ENCODE results near the gene SLC49A3. TPM values are rescaled to one million over a fixed set of nuclear protein-coding genes. Genes with fewer than 3 reads are reported as not detected.

Gene SLC49A3
- total RNA-seq, 1 donor from 2014 or later = 0.67 TPM

GRCh38 chr4:714087-714486, 25.1 kb upstream of the SLC49A3 start:
- Mint-ChIP-seq H3K27ac (ENCODE audit: unreplicated experiment) (no peak overlapping the region), H3K9me3 (ENCODE audit: unreplicated experiment) (no peaks in the 10 kb centered on the region), H3K36me3 (ENCODE audit: unreplicated experiment) (peaks cover 17% of the 10 kb centered on the region), H3K4me1 (ENCODE audit: unreplicated experiment) (peaks cover 32% of the 10 kb centered on the region), H3K4me3 (ENCODE audit: unreplicated experiment) (no peak overlapping the region), H3K27me3 (ENCODE audit: unreplicated experiment) (no peaks in the 10 kb centered on the region)
- no peak for DNase-seq (ENCODE audit: extremely low spot score, unreplicated experiment)
- TF ChIP-seq, protein P1, sequence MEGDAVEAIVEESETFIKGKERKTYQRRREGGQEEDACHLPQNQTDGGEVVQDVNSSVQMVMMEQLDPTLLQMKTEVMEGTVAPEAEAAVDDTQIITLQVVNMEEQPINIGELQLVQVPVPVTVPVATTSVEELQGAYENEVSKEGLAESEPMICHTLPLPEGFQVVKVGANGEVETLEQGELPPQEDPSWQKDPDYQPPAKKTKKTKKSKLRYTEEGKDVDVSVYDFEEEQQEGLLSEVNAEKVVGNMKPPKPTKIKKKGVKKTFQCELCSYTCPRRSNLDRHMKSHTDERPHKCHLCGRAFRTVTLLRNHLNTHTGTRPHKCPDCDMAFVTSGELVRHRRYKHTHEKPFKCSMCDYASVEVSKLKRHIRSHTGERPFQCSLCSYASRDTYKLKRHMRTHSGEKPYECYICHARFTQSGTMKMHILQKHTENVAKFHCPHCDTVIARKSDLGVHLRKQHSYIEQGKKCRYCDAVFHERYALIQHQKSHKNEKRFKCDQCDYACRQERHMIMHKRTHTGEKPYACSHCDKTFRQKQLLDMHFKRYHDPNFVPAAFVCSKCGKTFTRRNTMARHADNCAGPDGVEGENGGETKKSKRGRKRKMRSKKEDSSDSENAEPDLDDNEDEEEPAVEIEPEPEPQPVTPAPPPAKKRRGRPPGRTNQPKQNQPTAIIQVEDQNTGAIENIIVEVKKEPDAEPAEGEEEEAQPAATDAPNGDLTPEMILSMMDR (IDR thresholded peaks at IDR 0.05) = no peak

DNA sequence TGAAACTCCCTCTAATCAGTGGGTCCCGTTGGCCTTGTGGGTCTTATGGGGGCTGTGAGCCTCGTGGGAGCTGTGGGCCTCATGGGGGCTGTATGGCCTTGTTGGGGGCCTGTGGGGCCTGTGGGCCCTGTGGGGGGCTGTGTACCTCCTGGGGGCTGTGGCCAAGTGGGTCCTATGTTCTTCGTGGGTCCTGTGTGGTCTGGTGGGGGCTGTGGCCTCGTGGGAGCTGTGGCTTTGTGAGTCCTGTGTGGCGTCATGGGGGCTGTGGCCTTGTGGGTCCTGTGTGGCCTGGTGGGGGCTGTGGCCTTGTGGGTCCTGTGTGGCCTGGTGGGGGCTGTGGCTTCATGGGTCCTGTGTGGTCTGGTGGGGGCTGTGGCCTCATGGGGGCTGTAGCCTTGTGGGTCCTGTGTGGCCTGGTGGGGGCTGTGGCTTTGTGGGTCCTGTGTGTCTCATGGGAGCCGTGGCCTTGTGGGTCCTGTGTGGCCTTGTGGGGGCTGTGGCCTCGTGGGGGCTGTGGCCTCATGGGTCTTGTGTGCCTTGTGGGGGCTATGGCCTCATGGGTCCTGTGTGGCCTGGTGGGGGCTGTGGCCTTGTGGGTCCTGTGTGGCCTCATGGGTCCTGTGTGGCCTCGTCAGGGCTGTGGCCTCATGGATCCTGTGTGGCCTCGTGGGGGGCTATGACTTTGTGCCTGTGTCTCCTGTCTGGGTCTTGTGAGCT, 24.1 kb upstream of the SLC49A3 start:
- peaks cover 30% of the 10 kb centered on the region for H3K4me1 Mint-ChIP-seq (ENCODE audit: unreplicated experiment)
- no peaks in the 10 kb centered on the region for H3K9me3 Mint-ChIP-seq (ENCODE audit: unreplicated experiment)
- no peak overlapping the region for H3K4me3 Mint-ChIP-seq (ENCODE audit: unreplicated experiment)
- H3K27me3 Mint-ChIP-seq (ENCODE audit: unreplicated experiment) = no peaks in the 10 kb centered on the region
- H3K36me3 Mint-ChIP-seq (ENCODE audit: unreplicated experiment) = peaks cover 17% of the 10 kb centered on the region
- no peak for DNase-seq (ENCODE audit: extremely low spot score, unreplicated experiment)
- no peak overlapping the region for H3K27ac Mint-ChIP-seq (ENCODE audit: unreplicated experiment)
- TF ChIP-seq, protein P1 (IDR thresholded peaks at IDR 0.05) = no peak

GRCh38 chr4:712093-712492, 23.1 kb upstream of the SLC49A3 start:
- H3K9me3 Mint-ChIP-seq (ENCODE audit: unreplicated experiment) = no peaks in the 10 kb centered on the region
- H3K4me3 Mint-ChIP-seq (ENCODE audit: unreplicated experiment) = no peak overlapping the region
- TF ChIP-seq, protein P1 (IDR thresholded peaks at IDR 0.05) = no peak
- no peak for DNase-seq (ENCODE audit: extremely low spot score, unreplicated experiment)
- no peak overlapping the region for H3K27ac Mint-ChIP-seq (ENCODE audit: unreplicated experiment)
- peaks cover 17% of the 10 kb centered on the region for H3K36me3 Mint-ChIP-seq (ENCODE audit: unreplicated experiment)
- H3K4me1 Mint-ChIP-seq (ENCODE audit: unreplicated experiment) = peaks cover 22% of the 10 kb centered on the region
- H3K27me3 Mint-ChIP-seq (ENCODE audit: unreplicated experiment) = no peaks in the 10 kb centered on the region

DNA sequence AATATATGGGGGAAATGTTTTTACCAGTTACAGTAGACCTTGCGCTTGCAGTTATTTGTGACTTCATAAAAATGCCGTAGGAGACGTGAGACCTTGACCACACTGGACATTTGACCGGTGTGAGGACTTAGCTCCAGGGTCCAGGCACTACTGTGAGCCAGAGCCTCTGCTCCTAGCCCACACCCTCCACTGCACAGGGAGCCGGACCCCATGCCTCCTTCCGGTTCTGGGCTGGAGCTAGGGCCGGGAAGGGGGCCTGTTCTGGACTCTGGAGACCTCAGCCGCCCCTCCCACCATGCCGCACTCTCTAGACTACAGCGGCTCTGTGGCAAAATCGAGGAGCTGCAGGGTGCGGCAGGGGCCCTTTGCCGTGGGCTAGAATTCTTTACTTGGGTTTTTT, 22.0 kb upstream of the SLC49A3 start:
- no peak overlapping the region for H3K4me3 Mint-ChIP-seq (ENCODE audit: unreplicated experiment)
- DNase-seq (ENCODE audit: extremely low spot score, unreplicated experiment) = no peak
- no peaks in the 10 kb centered on the region for H3K9me3 Mint-ChIP-seq (ENCODE audit: unreplicated experiment)
- TF ChIP-seq, protein P1 (IDR thresholded peaks at IDR 0.05) = no peak
- no peak overlapping the region for H3K27ac Mint-ChIP-seq (ENCODE audit: unreplicated experiment)
- H3K36me3 Mint-ChIP-seq (ENCODE audit: unreplicated experiment) = peaks cover 17% of the 10 kb centered on the region
- H3K4me1 Mint-ChIP-seq (ENCODE audit: unreplicated experiment) = peaks cover 24% of the 10 kb centered on the region
- H3K27me3 Mint-ChIP-seq (ENCODE audit: unreplicated experiment) = no peaks in the 10 kb centered on the region

- H3K36me3 Mint-ChIP-seq (ENCODE audit: unreplicated experiment) = peaks cover 17% of the 10 kb centered on the region
- H3K4me1 Mint-ChIP-seq (ENCODE audit: unreplicated experiment) = peaks cover 25% of the 10 kb centered on the region
- H3K27me3 Mint-ChIP-seq (ENCODE audit: unreplicated experiment) = no peaks in the 10 kb centered on the region
- no peak overlapping the region for H3K4me3 Mint-ChIP-seq (ENCODE audit: unreplicated experiment)
- DNase-seq (ENCODE audit: extremely low spot score, unreplicated experiment) = no peak
- peak overlapping the region; percentile 50 for H3K27ac Mint-ChIP-seq (ENCODE audit: unreplicated experiment)
- TF ChIP-seq, protein P1 (IDR thresholded peaks at IDR 0.05) = no peak
- H3K9me3 Mint-ChIP-seq (ENCODE audit: unreplicated experiment) = no peaks in the 10 kb centered on the region
Observed at GRCh38 chr4:710116-710515, 21.2 kb upstream of the SLC49A3 start.

Data from osteocyte (in vitro differentiated cells).